GM19463 (cell line): Measurements from ENCODE around the gene ZBED4.

Experiments
- ATAC-seq: cut with Tn5 transposase; IDR thresholded peaks from one replicate; pipeline ENCODE4 v1.9.1; 2021; ENCODE audit warnings: mild to moderate bottlenecking, moderate library complexity; ENCODE audit not compliant: unreplicated experiment

Gene ZBED4

GRCh38 chr22:49896201-49896600 lies 42.6 kb downstream of the ZBED4 start:
- ATAC-seq = no peak

DNA sequence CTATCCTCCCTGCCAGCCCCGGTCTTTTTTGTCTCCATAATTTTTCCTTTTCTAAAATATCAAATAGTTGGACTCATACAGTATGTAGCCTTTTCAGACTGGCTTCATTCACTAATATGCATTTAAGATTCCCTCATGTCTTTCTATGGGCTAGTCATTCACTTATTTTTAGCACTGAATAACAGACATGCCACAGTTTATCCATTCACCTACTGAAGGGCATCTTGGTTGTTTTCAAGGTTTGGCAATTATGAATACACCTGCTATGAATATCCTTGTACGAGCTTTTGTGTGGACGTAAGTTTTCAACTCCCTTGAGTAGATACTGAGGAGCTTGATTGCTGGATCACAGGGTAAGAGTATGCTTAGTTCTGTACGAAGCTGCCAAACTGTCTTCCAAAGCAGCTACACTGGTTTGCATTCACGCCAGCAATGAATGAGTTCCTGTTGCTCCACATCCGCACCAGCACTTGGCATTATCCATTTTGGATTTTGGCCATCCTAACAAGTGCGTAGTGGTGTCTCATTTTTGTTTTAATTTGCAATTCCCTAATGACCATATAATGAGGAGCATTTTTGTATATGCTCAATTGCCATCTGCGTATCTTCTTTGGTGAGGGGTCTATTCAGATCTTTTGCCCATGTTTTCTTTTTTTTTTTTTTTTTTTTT lies 43.5 kb downstream of the ZBED4 start:
- ATAC-seq = no peak

- ATAC-seq = no peak
These were observed 45.9 kb downstream of the ZBED4 start for GRCh38 chr22:49899530-49899929.

DNA sequence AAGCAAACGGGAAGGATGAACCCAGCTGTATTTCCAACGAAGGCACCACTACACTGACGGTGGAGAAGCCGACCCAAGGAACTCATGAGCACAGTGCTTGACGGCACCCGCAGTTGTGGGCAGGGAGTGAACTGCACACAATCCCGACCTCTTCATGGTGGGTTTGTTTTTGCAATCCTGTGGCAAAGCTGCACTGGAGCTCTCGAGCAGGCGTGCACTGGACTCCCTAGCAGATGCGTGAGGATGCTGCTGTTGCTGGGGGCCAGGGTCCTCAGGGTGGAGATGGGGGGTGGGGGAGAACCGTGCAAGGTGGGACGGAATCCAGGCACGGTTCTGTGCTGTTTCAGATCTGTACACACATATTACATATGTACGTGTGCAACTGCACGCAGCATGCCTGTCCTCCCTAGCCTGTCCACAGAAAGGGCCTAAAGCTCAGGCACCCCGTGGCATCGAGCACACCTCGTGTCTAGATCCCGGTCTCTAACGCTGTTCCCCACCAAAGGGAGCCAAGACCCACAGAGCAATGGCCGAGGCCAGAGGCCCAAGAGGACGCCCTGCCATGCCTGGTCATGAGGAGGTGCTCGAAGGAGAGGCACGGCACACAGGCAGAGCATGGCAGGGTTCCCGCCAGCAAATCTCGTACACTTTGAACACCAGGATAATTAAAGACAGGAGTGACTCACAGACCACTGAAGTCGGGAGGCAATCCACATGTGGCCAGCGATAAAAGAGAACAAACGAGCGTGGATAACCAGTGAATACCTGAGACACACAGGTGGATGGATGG lies 47.0 kb downstream of the ZBED4 start:
- no peak for ATAC-seq

GRCh38 chr22:49901457-49901856 lies 47.8 kb downstream of the ZBED4 start:
- ATAC-seq = no peak

- no peak for ATAC-seq
These were observed 49.8 kb downstream of the ZBED4 start for GRCh38 chr22:49903322-49904039.

DNA sequence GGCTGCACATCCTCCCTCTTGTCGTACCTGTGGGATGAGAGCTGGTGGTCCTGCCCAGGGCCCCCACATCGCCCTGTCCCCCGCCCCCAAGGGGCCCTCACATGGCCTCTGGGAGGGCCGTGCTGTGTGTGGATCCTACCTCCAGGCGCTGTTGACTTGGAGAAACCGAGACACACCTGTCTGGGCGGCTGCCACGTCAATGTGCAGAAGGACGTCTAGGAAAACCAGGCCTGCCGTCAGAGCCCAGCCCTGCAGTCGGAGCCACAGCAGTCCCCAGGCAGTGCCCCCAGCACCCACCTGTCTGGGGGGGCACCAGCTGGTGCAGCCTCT lies 50.4 kb downstream of the ZBED4 start:
- ATAC-seq = no peak

- ATAC-seq = no peak
These were observed 51.8 kb downstream of the ZBED4 start for GRCh38 chr22:49905465-49905864.

DNA sequence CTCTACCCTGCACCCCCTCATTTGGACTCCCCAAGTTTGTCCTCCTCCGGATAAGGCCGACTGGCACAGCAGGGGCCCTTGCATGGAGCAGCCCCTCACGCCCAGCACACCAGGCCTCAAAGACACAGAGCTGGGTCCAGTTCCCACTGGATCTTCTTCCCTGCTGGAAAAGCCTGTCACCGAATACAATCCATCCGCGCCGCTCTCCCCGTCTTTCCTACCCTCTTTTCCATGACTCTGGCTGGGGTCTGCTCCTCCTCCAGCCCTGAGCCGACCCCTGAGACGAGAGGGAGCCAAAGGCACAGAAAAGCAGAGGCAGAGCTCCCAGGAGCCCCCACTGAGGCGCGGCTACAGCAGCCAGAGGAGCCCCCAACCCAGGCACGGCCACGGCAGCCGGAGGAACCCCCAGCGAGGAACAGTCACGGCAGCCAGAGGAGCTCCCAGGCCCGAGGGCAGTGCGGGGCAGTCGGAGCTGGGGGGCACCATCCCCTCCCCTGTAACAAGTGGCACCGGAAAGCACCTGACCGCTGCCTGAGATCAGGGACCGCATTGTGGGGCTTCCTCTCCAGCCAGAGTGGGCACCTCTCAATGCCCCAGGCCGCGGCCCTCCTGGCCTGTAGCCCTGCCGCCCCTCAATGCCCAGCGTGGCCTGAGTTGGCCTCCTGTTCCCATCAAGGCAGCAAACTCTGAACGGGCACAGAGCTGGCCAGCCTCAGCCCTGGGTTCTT lies 52.6 kb downstream of the ZBED4 start:
- ATAC-seq = no peak

GRCh38 chr22:49906799-49907290 lies 53.2 kb downstream of the ZBED4 start:
- no peak for ATAC-seq

- no peak for ATAC-seq
These were observed 54.2 kb downstream of the ZBED4 start for GRCh38 chr22:49907807-49908206.

GRCh38 chr22:49909476-49910205 lies 56.0 kb downstream of the ZBED4 start:
- no peak for ATAC-seq

DNA sequence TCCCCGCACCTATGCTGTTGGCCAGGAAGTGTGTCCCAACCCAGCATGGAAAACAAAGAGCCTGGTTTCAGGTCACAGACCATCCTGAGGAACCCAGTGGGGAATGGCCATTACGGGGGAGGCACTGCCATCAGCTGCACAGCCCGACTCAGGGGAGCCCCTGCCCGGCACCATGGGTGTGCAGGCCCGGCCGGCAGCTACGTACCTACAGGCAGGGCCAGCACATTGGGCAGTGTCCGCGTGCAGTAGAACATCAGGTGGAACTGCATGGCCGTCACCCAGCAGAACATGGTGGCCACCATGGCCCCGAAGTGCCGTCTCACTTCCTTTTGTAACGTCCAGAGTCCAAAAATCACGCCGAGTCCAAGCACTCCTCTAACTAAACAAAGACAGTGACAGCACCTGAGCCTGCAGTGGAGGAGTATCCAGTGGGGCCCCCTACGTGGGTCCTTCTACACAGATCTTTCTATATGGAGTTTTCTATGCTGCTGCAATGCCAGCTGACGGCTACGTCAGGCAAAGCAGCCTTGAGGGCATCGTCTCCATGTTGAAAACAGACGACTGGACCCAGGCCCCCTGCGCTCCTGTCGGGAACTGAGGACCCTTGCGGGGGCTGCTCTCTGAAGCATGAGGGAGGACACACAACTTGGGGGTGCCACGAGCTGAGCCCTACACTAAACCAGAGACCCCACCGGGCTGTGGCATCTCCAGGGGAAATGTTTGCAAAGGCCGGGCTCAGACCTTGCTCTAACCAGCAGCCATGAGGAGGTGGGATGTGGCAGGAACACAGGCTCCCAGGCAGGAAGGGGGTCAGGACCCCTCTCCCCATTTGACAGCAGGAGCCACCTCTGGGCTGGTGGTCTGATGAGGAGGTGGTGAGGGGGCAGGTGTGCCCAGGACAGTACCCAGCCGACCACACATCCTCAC lies 56.8 kb downstream of the ZBED4 start:
- ATAC-seq = no peak

DNA sequence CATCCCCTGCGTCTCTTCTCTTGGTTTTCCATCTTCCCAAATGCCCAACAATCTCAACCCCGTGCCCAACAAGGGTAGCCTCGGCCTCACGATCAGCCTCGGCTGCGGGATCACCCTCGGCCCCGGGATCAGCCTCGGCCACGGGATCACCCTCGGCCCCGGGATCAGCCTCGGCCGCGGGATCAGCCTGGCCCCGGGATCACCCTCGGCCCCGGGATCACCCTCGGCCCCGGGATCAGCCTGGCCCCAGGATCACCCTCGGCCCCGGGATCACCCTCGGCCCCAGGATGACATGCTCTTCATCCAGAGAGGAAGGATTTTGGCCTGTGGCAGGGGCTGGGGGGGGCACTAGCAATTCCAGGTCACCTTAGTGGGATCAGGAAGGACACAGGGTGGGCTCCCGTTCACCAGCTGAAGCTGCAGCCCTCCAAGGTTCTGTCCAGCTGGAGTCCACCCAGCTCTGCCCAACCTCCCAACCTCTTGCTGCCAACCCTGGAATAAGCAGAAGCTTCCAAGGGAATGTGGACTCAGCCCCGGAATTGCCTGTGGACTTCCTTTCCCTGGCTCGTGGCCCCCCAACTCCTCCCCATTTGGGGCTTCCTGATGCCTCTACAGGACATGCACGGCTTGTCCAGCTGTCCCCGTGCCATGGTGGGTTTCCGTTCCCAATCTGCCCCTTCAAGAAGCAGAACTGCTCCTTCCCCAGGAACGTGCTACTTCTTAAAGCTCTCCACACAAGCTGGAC lies 58.4 kb downstream of the ZBED4 start:
- no peak for ATAC-seq

GRCh38 chr22:49913026-49913425 lies 59.4 kb downstream of the ZBED4 start:
- no peak for ATAC-seq

DNA sequence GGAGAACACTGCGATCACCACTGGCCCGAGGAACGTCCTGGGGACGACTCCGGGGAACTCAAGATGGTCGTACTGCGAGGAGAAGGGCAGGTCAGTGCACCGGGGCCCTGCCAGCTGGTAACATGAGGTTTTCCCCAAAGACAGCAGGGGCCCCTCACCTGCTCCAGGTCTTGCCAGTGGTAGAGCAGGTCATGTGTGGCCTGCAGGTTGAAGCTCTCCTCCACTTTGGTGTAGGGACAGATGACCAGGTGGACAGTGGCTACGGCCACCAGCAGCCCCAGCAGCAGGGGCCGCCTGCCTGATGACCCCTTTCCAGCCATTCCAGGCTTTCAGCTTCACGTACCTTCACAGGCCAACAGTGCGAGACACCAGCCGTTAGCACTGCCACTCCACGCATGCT lies 59.8 kb downstream of the ZBED4 start:
- no peak for ATAC-seq

DNA sequence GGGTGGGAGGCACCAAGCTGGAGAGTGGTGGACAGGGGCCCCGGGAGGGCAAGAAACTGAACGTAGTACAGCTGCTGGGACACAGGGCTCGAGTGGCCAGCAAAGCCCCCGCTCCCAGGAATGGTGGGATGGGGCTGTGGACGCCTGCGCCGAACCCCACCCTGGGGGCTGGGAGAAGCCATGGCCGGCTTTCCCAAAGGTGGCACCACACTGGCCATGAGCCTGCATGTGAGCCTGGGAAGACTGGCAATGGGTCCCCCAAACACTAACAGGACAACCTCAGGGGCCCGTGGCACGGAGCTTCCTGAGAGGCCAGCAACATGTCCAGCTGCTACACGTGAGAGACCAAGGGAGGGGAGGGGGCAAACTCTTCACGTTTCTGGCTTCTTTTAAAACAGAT lies 60.6 kb downstream of the ZBED4 start:
- no peak for ATAC-seq

GRCh38 chr22:49915610-49916009 lies 62.0 kb downstream of the ZBED4 start:
- no peak for ATAC-seq

- no peak for ATAC-seq
These were observed 63.2 kb downstream of the ZBED4 start for GRCh38 chr22:49916831-49917230.
